ENCODE data around the gene C20orf173. TPM values are rescaled to one million over a fixed set of nuclear protein-coding genes. Genes with fewer than 3 reads are reported as not detected.
A peak's percentile ranks its signal among the peaks of the same experiment; 100 is the strongest.

The C20orf173 gene
- total RNA-seq, 1 experiment from 2014 or later = not detected

DNA sequence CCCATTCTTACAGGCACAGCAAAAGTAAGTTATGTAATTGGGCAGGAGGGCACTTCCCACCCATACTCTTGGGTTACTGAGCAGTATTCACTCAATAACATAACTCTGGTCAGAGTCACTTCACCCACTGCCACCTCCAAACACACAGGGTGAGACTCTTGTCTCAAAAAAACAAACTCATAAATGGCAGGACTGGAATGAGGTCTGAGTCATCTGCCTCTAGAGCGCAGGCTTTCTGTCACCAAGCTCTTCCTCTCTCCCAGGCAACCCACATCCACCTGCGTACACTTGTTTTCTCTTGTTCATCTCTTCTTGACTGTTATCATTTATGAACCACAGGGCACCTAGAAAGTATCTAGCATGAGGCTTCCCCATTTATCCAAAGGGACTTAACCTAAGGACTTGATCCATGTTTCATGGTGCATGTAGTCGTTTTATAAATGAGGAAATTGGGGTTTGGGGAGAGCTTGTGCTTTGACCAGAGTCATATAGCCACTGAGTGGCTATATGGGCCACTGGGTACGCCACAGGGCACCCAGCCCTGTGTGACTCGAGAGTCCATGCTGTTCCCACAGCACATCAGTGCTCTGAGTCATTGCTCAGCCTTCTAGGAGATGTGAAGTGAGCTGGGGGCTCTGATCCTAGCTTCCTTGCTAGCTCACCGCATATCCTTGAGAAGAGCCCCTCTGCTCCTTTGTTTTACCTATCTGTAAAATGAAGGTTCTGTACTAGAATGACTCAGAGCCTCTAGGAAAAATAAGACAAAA is 22.4 kb downstream of the C20orf173 start:
- peak; percentile 17 for DNase-seq (ENCODE audit: low read depth)

DNA sequence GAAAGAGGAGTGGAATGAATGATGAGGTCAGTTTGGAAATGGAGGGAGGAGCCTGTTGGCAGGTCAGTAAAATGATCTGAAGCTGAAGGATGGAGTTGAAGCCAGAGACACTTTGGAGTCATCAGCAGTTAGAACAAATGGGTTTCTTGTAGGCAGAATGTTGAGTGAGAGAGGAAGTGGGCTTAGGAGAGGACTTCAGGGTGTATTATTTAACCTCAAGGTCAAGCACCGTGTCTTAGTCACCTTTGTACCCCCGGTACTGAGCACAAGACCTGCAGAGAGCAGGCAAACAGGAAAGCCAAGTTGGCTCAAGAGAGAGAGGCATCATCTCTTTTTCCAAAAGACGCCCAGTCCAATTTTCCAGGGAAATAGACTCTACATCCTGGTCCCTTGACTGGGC is 23.3 kb downstream of the C20orf173 start:
- no peak for DNase-seq (ENCODE audit: low read depth)

DNA sequence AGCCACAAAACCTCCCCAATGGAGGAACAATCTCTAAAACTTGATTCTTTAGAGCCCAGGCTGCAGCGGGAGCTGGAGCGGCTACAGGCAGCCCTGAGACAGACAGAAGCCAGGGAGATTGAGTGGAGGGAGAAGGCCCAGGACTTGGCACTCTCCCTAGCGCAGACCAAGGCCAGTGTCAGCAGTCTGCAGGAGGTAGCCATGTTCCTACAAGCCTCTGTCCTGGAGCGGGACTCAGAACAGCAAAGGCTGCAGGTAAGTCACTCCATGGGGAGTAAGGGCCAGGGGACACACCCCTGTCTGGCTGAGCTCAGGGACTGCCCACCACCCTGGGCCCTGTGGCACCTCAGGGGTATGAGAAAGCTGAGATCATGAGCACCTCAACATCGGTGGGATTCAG is 24.7 kb downstream of the C20orf173 start:
- no peak for DNase-seq (ENCODE audit: low read depth)

DNA sequence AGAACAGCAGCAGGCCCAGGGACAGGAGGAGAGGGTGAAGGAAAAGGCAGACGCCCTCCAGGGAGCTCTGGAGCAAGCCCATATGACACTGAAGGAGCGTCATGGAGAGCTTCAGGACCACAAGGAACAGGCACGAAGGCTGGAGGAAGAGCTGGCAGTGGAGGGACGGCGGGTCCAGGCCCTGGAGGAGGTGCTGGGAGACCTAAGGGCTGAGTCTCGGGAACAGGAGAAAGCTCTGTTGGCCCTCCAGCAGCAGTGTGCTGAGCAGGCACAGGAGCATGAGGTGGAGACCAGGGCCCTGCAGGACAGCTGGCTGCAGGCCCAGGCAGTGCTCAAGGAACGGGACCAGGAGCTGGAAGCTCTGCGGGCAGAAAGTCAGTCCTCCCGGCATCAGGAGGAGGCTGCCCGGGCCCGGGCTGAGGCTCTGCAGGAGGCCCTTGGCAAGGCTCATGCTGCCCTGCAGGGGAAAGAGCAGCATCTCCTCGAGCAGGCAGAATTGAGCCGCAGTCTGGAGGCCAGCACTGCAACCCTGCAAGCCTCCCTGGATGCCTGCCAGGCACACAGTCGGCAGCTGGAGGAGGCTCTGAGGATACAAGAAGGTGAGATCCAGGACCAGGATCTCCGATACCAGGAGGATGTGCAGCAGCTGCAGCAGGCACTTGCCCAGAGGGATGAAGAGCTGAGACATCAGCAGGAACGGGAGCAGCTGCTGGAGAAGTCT is 25.5 kb downstream of the C20orf173 start:
- no peak for DNase-seq (ENCODE audit: low read depth)

DNA sequence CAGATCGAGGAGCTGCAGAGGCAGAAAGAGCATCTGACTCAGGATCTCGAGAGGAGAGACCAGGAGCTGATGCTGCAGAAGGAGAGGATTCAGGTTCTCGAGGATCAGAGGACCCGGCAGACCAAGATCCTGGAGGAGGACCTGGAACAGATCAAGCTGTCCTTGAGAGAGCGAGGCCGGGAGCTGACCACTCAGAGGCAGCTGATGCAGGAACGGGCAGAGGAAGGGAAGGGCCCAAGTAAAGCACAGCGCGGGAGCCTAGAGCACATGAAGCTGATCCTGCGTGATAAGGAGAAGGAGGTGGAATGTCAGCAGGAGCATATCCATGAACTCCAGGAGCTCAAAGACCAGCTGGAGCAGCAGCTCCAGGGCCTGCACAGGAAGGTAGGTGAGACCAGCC is 26.2 kb downstream of the C20orf173 start:
- DNase-seq (ENCODE audit: low read depth) = no peak

DNA sequence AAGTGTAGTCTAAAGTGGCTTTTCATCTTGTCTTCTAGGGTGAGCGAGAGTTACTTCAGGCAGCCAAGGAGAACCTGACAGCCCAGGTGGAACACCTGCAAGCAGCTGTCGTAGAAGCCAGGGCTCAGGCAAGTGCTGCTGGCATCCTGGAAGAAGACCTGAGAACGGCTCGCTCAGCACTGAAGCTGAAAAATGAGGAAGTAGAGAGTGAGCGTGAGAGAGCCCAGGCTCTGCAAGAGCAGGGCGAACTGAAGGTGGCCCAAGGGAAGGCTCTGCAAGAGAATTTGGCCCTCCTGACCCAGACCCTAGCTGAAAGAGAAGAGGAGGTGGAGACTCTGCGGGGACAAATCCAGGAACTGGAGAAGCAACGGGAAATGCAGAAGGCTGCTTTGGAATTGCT is 27.1 kb downstream of the C20orf173 start:
- DNase-seq (ENCODE audit: low read depth) = no peak

DNA sequence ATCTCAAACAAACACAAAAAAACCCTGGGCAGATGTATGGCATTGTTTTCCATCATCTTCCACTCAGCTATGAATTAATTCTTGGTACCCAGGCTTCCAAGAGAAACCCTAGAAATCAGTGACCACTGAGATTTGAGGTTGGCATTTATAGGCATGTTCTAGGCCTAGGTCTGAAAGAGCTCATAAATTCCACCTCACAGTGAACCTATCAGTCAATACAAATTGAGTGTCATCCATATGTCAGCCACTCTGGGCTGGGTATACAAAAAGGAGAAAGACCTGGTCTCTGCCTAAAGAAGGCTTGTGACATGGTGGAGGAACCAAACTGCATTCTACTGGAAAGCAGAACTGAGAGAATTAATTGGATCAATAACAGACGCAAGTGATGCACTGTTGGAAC is 30.2 kb downstream of the C20orf173 start:
- DNase-seq (ENCODE audit: low read depth) = no peak

DNA sequence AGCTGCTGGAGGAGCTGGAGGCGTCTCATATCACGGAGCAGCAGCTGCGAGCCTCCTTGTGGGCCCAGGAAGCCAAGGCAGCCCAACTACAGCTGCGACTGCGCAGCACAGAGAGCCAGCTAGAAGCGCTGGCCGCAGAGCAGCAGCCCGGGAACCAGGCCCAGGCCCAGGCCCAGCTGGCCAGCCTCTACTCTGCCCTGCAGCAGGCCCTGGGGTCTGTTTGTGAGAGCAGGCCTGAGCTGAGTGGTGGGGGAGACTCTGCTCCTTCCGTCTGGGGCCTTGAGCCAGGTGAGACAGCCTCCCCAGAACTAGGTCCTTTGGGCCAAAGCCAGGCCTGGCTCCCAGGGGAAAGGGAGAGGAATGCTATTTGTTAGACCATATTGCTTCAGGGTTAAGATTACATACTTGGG is 31.7 kb downstream of the C20orf173 start:
- peak; percentile 75 for DNase-seq (ENCODE audit: low read depth)

DNA sequence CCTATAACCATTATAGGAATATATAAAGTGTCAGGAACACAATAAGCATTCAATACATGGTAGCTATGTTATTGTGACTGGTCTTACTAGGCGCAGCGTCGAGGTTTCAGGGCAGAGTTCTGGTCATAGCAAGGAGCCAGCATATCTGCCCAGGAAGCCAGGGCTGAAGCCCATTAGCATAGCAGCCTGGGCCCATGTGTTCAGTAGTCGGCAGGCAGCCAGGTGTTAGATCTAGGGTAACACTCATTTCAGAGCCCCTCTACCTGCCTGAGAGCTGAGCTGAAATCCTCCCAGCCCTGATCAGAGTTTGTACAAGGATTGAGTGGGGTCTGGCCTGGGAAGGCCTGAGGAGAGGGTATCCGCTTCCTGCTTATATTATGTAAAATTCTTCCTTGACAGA is 32.1 kb downstream of the C20orf173 start:
- DNase-seq (ENCODE audit: low read depth) = no peak

DNA sequence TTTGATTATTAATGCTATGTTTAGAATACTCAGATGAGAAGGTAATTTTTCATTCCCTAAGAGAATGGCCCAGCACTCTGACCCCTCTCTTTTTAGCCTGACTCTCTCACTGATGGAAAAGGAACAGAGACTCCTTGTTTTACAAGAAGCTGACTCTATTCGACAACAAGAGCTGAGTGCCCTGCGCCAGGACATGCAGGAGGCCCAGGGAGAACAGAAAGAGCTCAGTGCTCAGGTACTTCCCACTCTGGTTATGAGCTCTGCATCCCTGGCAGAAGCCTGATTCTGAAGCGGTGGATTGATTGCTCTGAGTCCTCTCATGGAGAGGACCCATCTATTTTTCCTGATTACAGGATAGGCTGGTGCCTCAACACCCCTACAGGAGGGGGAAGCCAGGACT is 33.0 kb downstream of the C20orf173 start:
- DNase-seq (ENCODE audit: low read depth) = no peak

DNA sequence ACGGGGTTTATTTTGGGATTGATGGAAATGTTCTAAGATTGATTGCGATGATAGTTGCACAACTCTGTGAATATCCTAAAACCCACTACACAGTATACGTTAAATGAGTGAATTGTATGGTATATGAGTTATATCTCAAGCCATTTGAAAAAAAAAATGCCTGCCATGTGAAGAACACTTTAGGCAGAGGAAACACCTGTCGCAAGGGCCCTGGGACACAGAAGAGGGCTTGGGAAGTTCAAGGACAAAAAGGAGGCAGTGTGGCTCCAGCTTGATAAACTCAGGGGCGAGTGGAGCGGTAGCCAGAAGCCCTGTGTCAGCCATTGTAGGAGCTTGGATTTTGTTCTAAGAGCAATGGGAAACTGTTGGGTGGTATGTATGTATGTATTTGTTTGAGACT is 37.1 kb downstream of the C20orf173 start:
- no peak for DNase-seq (ENCODE audit: low read depth)

DNA sequence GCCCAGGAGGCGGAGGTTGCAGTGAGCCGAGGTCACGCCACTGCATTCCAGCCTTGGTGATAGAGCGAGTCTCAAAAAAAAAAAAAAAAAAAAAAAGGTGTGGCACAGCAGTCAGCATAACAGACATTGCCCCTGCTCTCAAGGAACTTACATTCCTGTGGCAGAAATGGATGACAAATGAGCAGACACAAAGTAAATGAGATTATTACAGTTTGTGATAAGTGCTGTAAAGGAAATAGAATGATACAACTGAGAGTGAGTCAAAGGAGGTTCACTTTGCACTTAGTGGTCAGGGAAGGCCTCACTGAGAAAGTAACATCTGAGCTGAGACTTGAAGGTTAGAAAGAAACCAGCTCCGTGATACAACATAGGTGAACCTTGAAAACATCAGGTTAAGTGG is 37.6 kb downstream of the C20orf173 start:
- DNase-seq (ENCODE audit: low read depth) = no peak

DNA sequence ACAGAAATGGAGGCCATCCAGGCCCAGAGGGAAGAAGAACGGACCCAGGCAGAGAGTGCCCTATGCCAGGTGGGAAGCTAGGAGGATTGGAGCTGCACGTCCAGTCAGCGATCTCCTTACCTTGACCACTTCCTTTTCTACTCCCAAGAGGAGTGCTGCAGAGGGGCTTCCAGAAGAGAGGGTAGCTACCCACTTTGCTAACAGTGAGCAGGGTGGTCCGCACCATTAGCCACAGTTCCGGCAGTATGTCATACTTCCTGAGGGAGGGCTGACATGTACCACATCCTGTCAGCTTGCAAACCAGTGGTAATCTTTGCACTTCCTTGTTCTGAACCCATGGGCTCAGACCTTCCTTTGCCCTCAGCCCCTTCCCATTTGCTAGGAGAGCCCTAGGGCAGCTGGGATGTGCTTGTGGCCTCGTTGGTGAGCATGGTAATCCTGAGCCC is 38.7 kb downstream of the C20orf173 start:
- no peak for DNase-seq (ENCODE audit: low read depth)

DNA sequence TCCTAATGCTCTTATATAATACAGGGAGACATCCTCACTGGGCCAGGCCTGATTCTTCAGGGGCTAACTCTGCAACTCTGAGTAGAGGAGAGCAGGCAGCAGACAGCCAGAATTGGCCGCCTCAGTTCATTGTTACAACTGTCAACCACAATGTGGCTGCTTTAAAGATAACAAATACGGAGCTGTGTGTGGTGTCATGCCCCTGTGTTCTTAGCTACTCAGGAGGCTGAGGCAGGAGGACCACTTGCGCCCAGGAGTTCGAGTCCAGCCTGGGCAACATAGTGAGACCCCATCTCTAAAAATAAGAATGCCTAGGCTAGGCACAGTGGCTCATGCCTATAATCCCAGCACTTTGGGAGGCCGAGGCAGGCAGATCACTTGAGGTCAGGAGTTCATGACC is 39.7 kb downstream of the C20orf173 start:
- no peak for DNase-seq (ENCODE audit: low read depth)

DNA sequence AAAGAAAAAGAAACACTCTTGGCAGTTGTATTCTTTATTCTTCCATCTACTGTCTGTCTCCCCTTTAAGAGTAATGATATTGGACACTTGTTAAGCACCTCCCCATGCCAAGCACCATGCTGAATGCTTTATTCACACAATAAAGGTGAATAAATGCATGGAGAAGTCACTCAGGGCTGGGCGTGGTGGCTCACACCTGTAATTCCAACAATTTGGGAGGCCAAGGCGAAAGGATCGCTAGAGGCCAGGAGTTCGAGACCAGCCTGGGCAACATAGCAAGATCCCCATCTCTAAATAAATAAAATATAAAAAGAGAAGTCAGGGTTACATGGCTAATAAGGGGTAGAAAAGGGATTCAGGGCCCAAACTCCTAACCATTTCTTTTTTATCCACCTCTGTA is 42.0 kb downstream of the C20orf173 start:
- DNase-seq (ENCODE audit: low read depth) = no peak

DNA sequence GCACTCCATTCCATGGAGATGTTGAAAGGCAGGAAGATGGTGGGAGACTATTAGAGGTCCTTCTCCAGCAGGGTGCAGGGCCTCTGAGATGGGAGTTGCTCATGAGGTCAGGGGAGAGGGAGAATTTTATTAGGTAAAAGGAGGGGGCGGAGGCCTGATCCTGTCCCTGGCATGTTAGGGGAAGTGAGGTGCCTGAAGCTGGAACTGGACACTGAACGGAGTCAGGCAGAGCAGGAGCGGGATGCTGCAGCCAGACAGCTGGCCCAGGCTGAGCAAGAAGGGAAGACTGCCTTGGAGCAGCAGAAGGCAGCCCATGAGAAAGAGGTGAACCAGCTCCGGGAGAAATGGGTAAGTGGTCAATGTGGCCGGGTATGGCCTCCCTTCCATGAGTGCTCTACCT is 49.7 kb downstream of the C20orf173 start:
- no peak for DNase-seq (ENCODE audit: low read depth)

DNA sequence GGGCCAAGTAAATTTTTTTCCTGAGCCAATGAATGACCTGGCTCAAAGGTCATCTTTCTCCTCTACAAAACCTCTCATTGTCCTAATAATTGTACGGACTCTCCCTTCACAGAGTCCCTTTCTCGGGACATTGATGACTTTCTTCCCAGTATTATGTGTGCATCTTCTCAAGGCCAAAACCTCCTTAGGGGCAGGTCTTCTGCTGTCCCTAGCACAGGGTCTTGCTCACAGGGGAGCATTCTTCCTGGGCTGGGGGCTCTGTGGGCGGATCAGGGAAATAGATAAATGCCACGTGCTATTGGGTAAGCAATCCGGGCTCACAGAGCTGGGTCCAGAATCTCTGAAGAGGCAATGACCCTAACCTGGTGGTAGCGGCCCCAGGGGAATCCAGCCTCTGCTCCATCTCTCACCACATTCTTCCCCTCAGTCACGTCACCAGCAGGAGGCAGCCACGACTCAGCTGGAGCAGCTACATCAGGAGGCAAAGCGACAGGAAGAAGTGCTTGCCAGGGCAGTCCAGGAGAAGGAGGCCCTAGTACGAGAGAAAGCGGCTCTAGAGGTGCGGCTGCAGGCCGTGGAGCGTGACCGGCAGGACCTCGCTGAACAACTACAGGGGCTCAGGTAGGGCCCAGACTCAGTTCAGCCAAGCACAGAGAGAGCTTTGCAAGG is 50.5 kb downstream of the C20orf173 start:
- DNase-seq (ENCODE audit: low read depth) = no peak

Other genes with a start within 250 kb of the C20orf173 start
- 265 and 277 TPM in 2 replicates for gene EIF6, start 244.9 kb downstream of the C20orf173 start, total RNA-seq (2014; rRNA removed)
- not detected in 2 replicates for gene FAM83C, start 237.2 kb downstream of the C20orf173 start, total RNA-seq (2014; rRNA removed)
- 50.8 and 61.2 TPM in 2 replicates for gene UQCC1, start 117.7 kb downstream of the C20orf173 start, total RNA-seq (2014; rRNA removed)
- gene GDF5, start 91.4 kb downstream of the C20orf173 start, total RNA-seq (2014; rRNA removed) = 2.5 and 3.9 TPM in 2 replicates
- 50.3 and 64.0 TPM in 2 replicates for gene CEP250, start 74.1 kb downstream of the C20orf173 start, total RNA-seq (2014; rRNA removed)
- 239 and 270 TPM in 2 replicates for gene ERGIC3, start 12.4 kb upstream of the C20orf173 start, total RNA-seq (2014; rRNA removed)
- gene SPAG4, start 86.2 kb upstream of the C20orf173 start, total RNA-seq (2014; rRNA removed) = 12.6 and 13.7 TPM in 2 replicates
- gene CPNE1, start 135.2 kb upstream of the C20orf173 start, total RNA-seq (2014; rRNA removed) = 148 and 168 TPM in 2 replicates
- gene RBM12, start 135.2 kb upstream of the C20orf173 start, total RNA-seq (2014; rRNA removed) = 45.7 and 46.2 TPM in 2 replicates
- 23.0 and 32.4 TPM in 2 replicates for gene NFS1, start 169.7 kb upstream of the C20orf173 start, total RNA-seq (2014; rRNA removed)
- 277 and 325 TPM in 2 replicates for gene ROMO1, start 169.8 kb upstream of the C20orf173 start, total RNA-seq (2014; rRNA removed)
- 195 and 210 TPM in 2 replicates for gene RBM39, start 212.6 kb upstream of the C20orf173 start, total RNA-seq (2014; rRNA removed)
- gene PHF20, start 242.4 kb upstream of the C20orf173 start, total RNA-seq (2014; rRNA removed) = 22.0 and 22.7 TPM in 2 replicates